ENCODE data around the gene CYP46A1. TPM values are rescaled to one million over a fixed set of nuclear protein-coding genes. Genes with fewer than 3 reads are reported as not detected.

The CYP46A1 gene
- total and polyA plus RNA-seq, 4 donors = 0.33 to 2.5 (median 1.4) TPM

DNA sequence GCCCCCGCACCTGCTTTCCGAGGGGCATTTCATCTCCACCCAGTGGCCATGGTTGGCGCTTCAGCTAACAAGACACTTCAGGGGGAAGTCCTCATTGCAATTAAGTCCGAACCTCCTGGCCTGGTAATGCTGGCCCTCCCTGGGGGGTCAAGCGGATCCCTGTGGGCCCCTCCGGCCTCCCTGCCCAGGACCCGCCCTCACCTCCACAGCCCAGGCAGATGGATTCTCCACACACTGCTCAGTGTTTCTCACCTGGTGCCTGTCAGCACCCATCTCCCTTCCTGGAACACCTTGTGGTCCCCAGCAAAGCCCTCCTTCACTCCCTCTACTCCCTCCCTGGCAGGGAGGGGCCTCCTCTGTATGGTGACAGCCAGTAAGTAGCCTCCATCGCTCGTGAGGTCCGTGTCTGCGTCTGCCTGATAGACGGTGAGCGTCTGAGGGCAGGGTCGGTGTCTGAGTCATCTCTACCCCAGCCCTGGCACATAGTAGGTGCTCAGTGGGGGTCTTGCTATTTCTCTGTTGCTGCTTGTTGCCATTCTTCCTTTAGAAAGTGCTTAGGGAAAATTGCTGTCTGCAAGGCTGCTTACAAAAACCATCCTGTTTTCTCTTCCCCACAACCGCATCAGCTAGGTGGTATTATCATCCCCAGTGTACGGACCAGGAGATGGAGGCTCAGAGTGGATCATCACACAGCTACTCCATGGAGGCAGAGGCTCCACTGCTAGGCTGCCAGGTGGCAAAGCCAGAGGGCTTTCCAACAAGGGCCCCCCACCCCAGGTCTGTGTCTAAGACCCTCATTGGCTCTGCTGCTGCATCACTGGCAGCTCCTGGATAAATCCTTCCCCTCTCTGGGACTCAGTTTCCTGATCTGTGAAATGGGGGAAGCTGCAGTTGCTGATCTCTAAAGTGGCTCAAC lies 69.4 kb downstream of the CYP46A1 start:
- Histone ChIP-seq H3K27ac (ENCODE audit: low read depth in 1 of 2, low read length in 1 of 2) (peak overlapping the region in 1 of 2 donors; percentile 44), H3K9me3 (ENCODE audit: control insufficient read depth in 4 of 4, insufficient read depth in 3 of 4, low read length in 3 of 4) (no peaks in the 10 kb centered on the region), H3K4me1 (ENCODE audit: control insufficient read depth in 5 of 5, insufficient read depth in 5 of 5, low read length in 5 of 5) (peaks cover 10 to 41% (median 15%) of the 10 kb centered on the region in 5 donors), H3K36me3 (ENCODE audit: control insufficient read depth in 4 of 4, insufficient read depth in 4 of 4, low read length in 4 of 4) (no peaks in the 10 kb centered on the region), H3K4me3 (no peak overlapping the region), H3K9ac (ENCODE audit: insufficient read depth in 1 of 2, low read length in 2 of 2) (no peak overlapping the region), H3K27me3 (ENCODE audit: control insufficient read depth in 3 of 3, insufficient read depth in 3 of 3, low read length in 2 of 3) (peaks cover 0 to 4% (median 0%) of the 10 kb centered on the region in 3 donors)
- ATAC-seq (ENCODE audit: insufficient read depth, low FRiP score) = no peak
- no peak for DNase-seq
- 51 to 55% methylated on average over 13 to 16 of the region's 16 CpGs for WGBS, 2 donors
- TF ChIP-seq, protein P1, sequence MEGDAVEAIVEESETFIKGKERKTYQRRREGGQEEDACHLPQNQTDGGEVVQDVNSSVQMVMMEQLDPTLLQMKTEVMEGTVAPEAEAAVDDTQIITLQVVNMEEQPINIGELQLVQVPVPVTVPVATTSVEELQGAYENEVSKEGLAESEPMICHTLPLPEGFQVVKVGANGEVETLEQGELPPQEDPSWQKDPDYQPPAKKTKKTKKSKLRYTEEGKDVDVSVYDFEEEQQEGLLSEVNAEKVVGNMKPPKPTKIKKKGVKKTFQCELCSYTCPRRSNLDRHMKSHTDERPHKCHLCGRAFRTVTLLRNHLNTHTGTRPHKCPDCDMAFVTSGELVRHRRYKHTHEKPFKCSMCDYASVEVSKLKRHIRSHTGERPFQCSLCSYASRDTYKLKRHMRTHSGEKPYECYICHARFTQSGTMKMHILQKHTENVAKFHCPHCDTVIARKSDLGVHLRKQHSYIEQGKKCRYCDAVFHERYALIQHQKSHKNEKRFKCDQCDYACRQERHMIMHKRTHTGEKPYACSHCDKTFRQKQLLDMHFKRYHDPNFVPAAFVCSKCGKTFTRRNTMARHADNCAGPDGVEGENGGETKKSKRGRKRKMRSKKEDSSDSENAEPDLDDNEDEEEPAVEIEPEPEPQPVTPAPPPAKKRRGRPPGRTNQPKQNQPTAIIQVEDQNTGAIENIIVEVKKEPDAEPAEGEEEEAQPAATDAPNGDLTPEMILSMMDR (IDR thresholded peaks at IDR 0.05; ENCODE audit: control extremely low read depth, extremely low read depth) = no peak

DNA sequence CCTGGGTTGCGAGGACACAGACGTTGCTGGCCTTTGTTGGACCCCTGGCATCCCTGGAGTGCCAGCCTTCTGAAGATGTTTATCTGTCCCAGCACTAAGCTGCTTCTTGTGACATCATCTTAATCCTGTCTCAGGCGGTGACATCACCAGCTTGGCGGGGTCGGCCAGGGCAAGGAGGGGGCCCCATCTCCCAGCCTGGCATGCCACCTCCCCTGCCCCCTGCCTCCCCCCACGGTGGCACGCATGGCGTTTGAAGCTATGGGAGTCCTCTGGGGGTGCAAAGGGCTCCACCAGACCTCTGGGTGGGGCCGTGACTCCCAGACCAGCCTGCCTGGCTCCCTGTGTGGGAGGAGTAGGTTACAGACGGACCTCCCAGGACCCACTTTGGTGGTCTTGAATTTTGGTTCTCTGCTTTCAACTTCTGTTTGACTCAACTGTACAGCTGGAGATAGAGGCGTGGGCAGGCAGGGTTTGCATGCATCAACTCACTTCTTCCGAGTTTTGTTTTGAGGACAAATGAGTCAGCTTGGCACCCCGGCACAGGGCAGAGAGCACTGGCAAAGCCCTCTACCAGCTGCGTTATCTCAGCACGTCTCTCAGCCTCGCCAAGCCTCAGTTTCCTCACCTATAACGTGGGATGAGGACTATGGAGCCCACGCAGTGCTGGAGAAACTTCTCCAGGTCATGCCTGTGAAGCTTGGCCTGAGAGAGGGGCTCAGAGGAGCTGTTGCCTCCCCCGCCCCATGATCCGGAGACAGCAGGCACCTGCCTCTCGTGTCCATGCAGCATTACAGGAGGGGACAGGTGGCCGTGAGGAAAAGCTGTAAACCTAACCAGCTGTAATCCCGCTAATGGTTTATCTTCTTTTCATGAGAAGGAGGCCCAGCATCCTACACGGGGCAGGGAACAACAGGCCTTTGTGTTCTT lies 70.3 kb downstream of the CYP46A1 start:
- whole genome bisulfite sequencing, 2 donors = 77 to 82% methylated on average over 24 of the region's 24 CpGs
- no peak overlapping the region for H3K4me3 ChIP-seq

DNA sequence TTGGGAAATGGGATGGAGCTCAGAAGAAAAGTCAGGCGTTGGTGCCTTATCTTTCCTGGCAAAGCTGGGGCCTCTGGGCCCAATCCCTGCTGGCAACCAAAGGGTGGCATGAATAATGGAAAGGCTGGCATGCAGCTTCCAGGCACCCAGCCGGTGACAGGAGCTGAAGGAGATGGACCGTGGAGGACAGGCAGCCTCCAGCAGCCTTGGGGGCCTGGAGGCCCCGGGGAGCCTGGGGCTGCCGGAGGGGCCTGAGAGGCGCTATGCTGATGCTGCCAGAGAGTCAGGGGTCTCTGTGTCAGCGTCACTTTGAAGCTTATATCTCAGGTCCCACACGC lies 70.9 kb downstream of the CYP46A1 start:
- peaks cover 7 to 44% (median 10%) of the 10 kb centered on the region in 5 donors for H3K4me1 ChIP-seq (ENCODE audit: control insufficient read depth in 5 of 5, insufficient read depth in 5 of 5, low read length in 5 of 5)
- DNase-seq = no peak

More for the DNA sequence above, 70.3 kb downstream of the CYP46A1 start:
- H3K9me3 ChIP-seq (ENCODE audit: control insufficient read depth in 4 of 4, insufficient read depth in 3 of 4, low read length in 3 of 4) = no peaks in the 10 kb centered on the region
- H3K27ac ChIP-seq (ENCODE audit: low read depth in 1 of 2, low read length in 1 of 2) = peak overlapping the region in 1 of 2 donors; percentile 44
- ATAC-seq (ENCODE audit: insufficient read depth, low FRiP score) = no peak
- H3K36me3 ChIP-seq (ENCODE audit: control insufficient read depth in 4 of 4, insufficient read depth in 4 of 4, low read length in 4 of 4) = no peaks in the 10 kb centered on the region
- peaks cover 10 to 44% (median 13%) of the 10 kb centered on the region in 5 donors for H3K4me1 ChIP-seq (ENCODE audit: control insufficient read depth in 5 of 5, insufficient read depth in 5 of 5, low read length in 5 of 5)
- peak in 1 of 3 donors; percentile 5 for DNase-seq
- H3K27me3 ChIP-seq (ENCODE audit: control insufficient read depth in 3 of 3, insufficient read depth in 3 of 3, low read length in 2 of 3) = peaks cover 0 to 4% (median 0%) of the 10 kb centered on the region in 3 donors
- H3K9ac ChIP-seq (ENCODE audit: insufficient read depth in 1 of 2, low read length in 2 of 2) = no peak overlapping the region
- TF ChIP-seq, protein P1 (IDR thresholded peaks at IDR 0.05; ENCODE audit: control extremely low read depth, extremely low read depth) = no peak

More for the DNA sequence above, 70.9 kb downstream of the CYP46A1 start:
- Histone ChIP-seq H3K4me3 (no peak overlapping the region), H3K27me3 (ENCODE audit: control insufficient read depth in 3 of 3, insufficient read depth in 3 of 3, low read length in 2 of 3) (peaks cover 0 to 4% (median 0%) of the 10 kb centered on the region in 3 donors), H3K27ac (ENCODE audit: low read depth in 1 of 2, low read length in 1 of 2) (peak overlapping the region in 1 of 2 donors; percentile 17), H3K9ac (ENCODE audit: insufficient read depth in 1 of 2, low read length in 2 of 2) (no peak overlapping the region), H3K36me3 (ENCODE audit: control insufficient read depth in 4 of 4, insufficient read depth in 4 of 4, low read length in 4 of 4) (no peaks in the 10 kb centered on the region), H3K9me3 (ENCODE audit: control insufficient read depth in 4 of 4, insufficient read depth in 3 of 4, low read length in 3 of 4) (no peaks in the 10 kb centered on the region)
- no peak for ATAC-seq (ENCODE audit: insufficient read depth, low FRiP score)
- WGBS, 2 donors = 86 to 89% methylated on average over 8 of the region's 8 CpGs
- TF ChIP-seq, protein P1 (IDR thresholded peaks at IDR 0.05; ENCODE audit: control extremely low read depth, extremely low read depth) = no peak

Measured in lung (tissue), 12 donors.